HFF-Myc (cell line): ENCODE measurements around the gene CCDC28B.

Source experiments
- DNase-seq: peaks from one replicate; pipeline ENCODE4 v3.0.0-alpha.2; 2011; ENCODE audit warnings: low read depth; ENCODE audit errors: extremely low read depth
- H3K4me3 ChIP-seq: replicated peaks from 2 replicates; pipeline ENCODE4 v1.5.1; 2011; ENCODE audit warnings: low read depth, mild to moderate bottlenecking, control low read depth, low read length
- TF ChIP-seq, protein P1 (sequence below): IDR thresholded peaks from 2 replicates; pipeline ENCODE4 v1.5.1; 2012; ENCODE audit warnings: mild to moderate bottlenecking, low read depth, low read length, control low read depth; ENCODE audit errors: missing control alignments

Gene CCDC28B

DNA sequence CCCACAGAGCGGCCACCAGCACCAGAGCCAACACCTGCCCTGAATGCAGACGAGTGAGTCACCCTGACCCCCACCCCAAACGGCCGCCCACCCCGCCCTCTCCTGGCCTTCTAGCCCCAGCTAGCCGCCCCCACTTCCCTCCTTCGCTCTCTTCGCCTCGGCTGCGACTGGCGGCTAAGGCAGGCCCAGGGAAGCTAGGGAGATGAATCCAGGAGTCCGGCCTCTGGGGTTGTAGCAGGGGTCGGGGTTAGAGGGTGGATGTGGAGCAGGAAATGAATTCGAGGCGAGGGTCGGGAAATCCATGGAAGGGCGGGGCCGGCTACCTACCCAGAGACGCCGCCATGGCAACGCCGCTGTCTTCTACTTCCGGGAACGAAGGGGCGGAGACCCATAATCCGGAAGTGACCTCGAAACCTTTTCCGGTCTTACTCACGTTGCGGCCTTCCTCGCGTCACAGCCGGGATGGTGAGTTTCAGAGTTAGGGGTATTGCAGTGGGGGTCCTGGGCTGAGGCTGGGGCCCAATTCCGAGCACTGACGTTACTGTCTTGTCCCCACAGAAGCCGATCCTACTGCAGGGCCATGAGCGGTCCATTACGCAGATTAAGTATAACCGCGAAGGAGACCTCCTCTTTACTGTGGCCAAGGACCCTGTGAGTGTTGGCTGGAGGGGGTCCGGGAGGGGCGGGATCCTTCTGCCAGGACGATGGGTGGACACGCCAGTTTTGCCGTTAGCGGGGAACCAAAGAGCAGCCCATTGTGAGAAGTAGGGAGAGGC, 21.8 kb downstream of the CCDC28B start, which contains the start of the genes EIF3I and TMEM234:
EIF3I (plus strand) TSS at position 428 of the 776 bp plus-strand sequence; CDS start at position 463, 35 bp downstream.
TMEM234 (minus strand) TSS at position 374 of the 776 bp plus-strand sequence; CDS start at position 343, 31 bp downstream.
- H3K4me3 ChIP-seq: peak within 1 kb of the TSS; percentile 98
- DNase-seq: peak; percentile 70
- TF ChIP-seq, protein P1, sequence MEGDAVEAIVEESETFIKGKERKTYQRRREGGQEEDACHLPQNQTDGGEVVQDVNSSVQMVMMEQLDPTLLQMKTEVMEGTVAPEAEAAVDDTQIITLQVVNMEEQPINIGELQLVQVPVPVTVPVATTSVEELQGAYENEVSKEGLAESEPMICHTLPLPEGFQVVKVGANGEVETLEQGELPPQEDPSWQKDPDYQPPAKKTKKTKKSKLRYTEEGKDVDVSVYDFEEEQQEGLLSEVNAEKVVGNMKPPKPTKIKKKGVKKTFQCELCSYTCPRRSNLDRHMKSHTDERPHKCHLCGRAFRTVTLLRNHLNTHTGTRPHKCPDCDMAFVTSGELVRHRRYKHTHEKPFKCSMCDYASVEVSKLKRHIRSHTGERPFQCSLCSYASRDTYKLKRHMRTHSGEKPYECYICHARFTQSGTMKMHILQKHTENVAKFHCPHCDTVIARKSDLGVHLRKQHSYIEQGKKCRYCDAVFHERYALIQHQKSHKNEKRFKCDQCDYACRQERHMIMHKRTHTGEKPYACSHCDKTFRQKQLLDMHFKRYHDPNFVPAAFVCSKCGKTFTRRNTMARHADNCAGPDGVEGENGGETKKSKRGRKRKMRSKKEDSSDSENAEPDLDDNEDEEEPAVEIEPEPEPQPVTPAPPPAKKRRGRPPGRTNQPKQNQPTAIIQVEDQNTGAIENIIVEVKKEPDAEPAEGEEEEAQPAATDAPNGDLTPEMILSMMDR: no peak

DNA sequence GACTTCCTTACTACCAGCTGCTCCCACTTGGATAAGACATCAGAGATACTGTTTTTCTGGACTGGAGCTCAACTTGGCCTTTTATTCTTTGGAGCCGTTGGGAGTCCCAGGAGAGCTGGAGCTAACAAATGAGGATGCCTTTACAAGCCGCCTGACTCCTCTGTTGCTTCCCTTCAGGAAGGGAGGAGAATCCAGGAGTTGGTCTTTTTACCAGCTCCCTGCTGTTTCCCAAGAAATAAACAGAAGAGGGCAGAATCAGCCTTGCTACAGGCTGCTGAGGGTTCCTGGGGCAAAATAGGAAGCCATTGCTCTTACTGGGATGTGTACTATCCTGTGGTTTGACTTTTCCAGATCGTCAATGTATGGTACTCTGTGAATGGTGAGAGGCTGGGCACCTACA, 23.3 kb downstream of the CCDC28B start:
- TF ChIP-seq, protein P1: no peak
- peak overlapping the region; percentile 98 for H3K4me3 ChIP-seq
- no peak for DNase-seq

DNA sequence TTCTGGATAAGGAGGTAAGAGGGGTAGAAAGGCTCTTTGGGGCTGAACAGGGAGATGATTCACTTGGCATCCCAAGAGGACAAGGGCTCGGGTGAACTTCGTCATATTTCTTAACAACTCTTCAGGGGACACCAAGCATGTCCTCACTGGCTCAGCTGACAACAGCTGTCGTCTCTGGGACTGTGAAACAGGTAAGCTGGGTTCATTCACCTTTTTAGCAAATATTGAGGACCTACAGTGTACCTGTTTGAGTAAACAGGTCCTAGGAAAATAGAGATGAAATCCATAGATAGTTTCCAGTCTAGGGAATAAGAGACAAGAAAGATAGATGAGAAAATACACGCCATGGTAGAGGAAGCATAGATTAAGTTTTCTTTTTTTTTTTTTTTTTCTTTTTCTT, 23.9 kb downstream of the CCDC28B start:
- no peak for DNase-seq
- H3K4me3 ChIP-seq: peak overlapping the region; percentile 98; the same call in 1 of the 2 replicates
- TF ChIP-seq, protein P1: no peak

DNA sequence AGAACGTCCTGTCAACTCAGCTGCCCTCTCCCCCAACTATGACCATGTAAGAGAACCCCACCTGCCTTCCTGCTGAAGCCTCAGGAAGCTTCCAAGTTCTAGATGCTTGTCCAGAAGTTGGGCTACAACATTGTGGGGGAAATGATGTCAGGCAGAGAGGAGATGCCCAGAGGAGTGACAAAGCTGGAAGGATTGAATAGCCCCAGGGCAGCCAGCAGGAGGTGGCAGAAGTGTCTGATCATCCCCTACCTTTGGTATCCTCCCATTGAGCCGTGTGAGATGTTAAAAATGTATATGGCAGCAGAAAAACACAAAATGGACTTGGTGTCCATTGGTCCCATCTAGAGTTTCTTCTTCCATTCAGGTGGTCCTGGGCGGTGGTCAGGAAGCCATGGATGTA, 28.4 kb downstream of the CCDC28B start:
- no peak overlapping the region for H3K4me3 ChIP-seq
- no peak for DNase-seq
- TF ChIP-seq, protein P1: no peak

DNA sequence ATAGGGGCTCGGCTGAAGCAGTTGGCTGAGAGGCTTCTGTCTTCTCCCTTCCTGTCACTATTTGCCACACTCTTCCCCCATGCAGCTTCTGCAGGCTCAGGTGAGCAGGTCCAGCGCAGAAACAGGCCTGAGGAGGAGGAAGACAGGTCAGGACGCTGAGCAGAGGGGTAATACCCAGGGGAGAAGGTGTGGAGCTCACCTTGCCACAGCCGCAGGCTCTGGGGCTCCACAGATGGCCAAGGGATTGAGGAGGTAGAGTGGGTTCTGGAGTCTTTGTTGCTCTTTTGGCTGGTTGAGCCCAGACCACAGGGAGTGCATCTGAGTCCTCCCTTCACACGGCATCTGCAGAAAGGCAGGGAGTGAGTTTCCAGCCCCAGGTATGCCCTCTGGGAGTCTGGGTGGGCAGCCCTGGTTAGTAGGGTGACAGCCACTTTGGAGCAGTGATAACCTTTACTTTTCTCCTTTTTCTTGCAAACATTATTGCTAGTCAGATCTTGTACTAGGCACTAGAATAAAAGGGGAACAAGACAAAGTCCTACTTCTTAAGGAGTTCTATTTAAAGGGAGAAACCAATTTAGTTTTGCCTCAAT, 31.5 kb downstream of the CCDC28B start:
- no peak overlapping the region for H3K4me3 ChIP-seq
- DNase-seq: no peak
- TF ChIP-seq, protein P1: no peak

DNA sequence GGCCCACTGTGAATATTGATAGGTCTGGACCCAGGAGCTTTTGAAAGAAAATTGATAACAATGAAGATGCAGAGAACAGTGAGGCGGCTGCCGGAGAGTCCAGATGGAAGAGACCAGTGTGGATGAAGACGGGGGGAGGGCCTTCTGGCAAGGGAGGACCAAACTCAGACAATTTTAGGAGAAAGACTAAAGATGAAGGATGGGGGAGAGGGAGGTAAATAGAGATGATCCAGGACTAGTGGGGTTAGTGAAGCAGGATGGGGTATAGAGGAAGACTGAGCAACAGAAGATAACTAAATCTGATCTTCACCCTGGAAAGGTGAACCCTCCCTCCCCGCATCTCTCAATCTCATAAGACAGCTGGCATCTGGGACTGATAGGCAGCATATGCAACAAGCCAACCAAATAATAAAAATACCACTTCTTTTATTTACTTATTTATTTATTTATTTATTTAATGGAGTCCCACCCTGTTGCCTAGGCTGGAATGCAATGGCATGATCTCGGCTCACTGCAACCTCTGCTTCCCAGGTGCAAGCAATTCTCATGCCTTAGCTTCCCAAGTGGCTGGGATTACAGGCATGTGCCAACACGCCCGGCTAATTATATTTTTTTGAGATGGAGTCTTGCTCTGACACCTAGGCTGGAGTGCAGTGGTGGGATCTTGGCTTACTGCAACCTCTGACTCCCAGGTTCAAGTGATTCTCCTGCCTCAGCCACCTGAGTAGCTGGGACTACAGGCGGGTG, 32.3 kb downstream of the CCDC28B start:
- no peak for DNase-seq
- TF ChIP-seq, protein P1: no peak
- no peak overlapping the region for H3K4me3 ChIP-seq
